Osteoblast (primary cell): ENCODE measurements around the gene UNC93B1. TPM values are rescaled to one million over a fixed set of nuclear protein-coding genes. Genes with fewer than 3 reads are reported as not detected.

Experiments used
- DNase-seq: peaks from one replicate; pipeline ENCODE4 v3.0.0; 2011; ENCODE audit warnings: low spot score, mixed read lengths; ENCODE audit not compliant: insufficient read length; ENCODE audit errors: missing footprints
- H2AFZ ChIP-seq: 2 replicates; pipeline ENCODE4 v1.6.0; 2011; ENCODE audit warnings: mild to moderate bottlenecking, low read length
- H3K27ac ChIP-seq: 2 replicates; pipeline ENCODE4 v1.5.1; 2011; ENCODE audit warnings: mild to moderate bottlenecking, low read depth, low read length, moderate library complexity
- H3K27me3 ChIP-seq: 2 replicates; pipeline ENCODE4 v1.6.0; 2012; ENCODE audit warnings: mild to moderate bottlenecking, control low read depth, inconsistent platforms, low read length, moderate library complexity; ENCODE audit not compliant: insufficient read depth
- H3K36me3 ChIP-seq: 2 replicates; pipeline ENCODE4 v1.5.1; 2011; ENCODE audit warnings: mild to moderate bottlenecking, low read length, control low read depth, moderate library complexity; ENCODE audit not compliant: insufficient read depth
- H3K4me1 ChIP-seq: 2 replicates; pipeline ENCODE4 v1.5.1; 2011; ENCODE audit warnings: mild to moderate bottlenecking, low read length, control low read depth, moderate library complexity; ENCODE audit not compliant: insufficient read depth
- H3K4me2 ChIP-seq: 2 replicates; pipeline ENCODE4 v1.6.0; 2011; ENCODE audit warnings: mild to moderate bottlenecking, low read length; ENCODE audit not compliant: insufficient read depth
- H3K4me3 ChIP-seq: fragments of 200-600 bp; sonication (generic); 3 replicates; pipeline ENCODE4 v1.5.1; 2012; ENCODE audit warnings: mild to moderate bottlenecking, low read length, inconsistent platforms; ENCODE audit not compliant: insufficient read depth
- H3K79me2 ChIP-seq: 2 replicates; pipeline ENCODE4 v1.6.0; 2012; ENCODE audit warnings: mild to moderate bottlenecking, low read length, control low read depth, inconsistent platforms; ENCODE audit not compliant: insufficient read depth
- H3K9me3 ChIP-seq: 2 replicates; pipeline ENCODE4 v1.5.1; 2011; ENCODE audit warnings: low read depth, low read length, control low read depth
- H4K20me1 ChIP-seq: 2 replicates; pipeline ENCODE4 v1.6.0; 2012; ENCODE audit warnings: mild to moderate bottlenecking, low read length, control low read depth; ENCODE audit not compliant: insufficient read depth
- total RNA-seq: library from RNA; depleted of rRNA; stranded (reverse); fragments of >200 nt; gene quantifications from 2 replicates; pipeline ENCODE4 v1.2.3, GENCODE V29; 2012
- TF ChIP-seq, protein P1 (sequence below): IDR thresholded peaks from 2 replicates; pipeline ENCODE4 v1.5.1; 2011; ENCODE audit warnings: mild to moderate bottlenecking, low read depth, low read length, moderate library complexity; ENCODE audit errors: extremely low read depth

UNC93B1 gene
- total RNA-seq, 1 donor = 39.8 TPM

DNA sequence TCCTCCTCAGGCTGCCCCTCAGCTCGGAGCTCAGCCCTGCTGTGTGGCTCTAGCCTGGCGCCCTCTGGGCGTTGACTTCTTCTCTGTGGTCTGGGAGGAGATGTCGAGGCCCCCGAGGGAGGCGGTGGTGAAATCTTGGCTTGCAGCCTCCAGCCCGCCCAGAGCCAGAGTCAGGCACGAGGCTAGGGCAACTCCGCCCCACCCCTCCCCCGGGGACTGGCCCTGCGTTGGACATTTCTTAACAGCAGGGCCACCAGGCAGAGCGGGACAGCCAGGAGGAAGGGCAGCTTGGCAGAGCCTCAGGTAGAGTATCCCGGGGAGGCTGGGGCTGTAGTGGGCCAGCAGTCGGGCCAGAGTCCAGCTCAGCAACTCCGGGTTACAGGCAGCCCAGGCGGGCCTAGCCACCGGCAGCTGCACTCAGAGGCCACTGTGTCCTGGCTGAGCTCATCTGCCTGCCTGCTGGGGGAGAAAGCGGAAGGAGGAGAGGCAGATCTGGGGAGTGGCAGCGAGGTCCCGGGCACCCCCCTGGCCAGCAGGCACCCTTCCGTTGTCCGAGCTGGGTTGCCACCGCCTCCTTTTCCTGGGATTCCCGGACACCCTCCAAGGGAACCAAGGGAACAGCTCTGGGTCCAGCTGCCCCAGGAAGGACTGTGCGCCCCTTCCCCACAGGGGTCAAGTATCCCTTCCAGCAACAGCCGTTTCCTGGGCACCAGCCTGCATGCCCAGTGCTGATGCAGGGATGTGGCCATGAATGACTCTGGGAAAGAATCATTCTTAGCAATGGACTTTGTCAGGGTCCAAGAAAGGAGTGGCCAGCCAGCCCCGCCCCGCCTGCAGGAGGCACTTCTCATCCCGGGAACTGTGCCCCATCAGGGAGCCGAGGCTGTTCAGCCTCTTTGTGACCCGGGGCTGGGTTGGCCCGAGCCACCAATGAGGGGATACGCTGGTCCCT lies 6.5 kb upstream of the UNC93B1 start, which contains the start of gene ALDH3B1:
TSS of gene ALDH3B1 (plus strand) at position 238 of the 952 bp plus-strand sequence. CDS start 4,971 bp downstream, outside the sequence.
- peak; percentile 97 for DNase-seq
- Histone ChIP-seq H2AFZ (peak within 1 kb of the TSS; percentile 89), H3K9me3 (no peaks in the 10 kb centered on the region), H3K4me1 (peaks cover 57% of the 10 kb centered on the region), H3K79me2 (peaks cover 32% of the 10 kb centered on the region), H4K20me1 (no peaks in the 10 kb centered on the region), H3K4me3 (peak within 1 kb of the TSS; percentile 83), H3K27ac (peak within 1 kb of the TSS; percentile 82), H3K27me3 (no peaks in the 10 kb centered on the region), H3K4me2 (peak within 1 kb of the TSS; percentile 98), H3K36me3 (no peaks in the 10 kb centered on the region)
- TF ChIP-seq, protein P1, sequence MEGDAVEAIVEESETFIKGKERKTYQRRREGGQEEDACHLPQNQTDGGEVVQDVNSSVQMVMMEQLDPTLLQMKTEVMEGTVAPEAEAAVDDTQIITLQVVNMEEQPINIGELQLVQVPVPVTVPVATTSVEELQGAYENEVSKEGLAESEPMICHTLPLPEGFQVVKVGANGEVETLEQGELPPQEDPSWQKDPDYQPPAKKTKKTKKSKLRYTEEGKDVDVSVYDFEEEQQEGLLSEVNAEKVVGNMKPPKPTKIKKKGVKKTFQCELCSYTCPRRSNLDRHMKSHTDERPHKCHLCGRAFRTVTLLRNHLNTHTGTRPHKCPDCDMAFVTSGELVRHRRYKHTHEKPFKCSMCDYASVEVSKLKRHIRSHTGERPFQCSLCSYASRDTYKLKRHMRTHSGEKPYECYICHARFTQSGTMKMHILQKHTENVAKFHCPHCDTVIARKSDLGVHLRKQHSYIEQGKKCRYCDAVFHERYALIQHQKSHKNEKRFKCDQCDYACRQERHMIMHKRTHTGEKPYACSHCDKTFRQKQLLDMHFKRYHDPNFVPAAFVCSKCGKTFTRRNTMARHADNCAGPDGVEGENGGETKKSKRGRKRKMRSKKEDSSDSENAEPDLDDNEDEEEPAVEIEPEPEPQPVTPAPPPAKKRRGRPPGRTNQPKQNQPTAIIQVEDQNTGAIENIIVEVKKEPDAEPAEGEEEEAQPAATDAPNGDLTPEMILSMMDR = no peak

DNA sequence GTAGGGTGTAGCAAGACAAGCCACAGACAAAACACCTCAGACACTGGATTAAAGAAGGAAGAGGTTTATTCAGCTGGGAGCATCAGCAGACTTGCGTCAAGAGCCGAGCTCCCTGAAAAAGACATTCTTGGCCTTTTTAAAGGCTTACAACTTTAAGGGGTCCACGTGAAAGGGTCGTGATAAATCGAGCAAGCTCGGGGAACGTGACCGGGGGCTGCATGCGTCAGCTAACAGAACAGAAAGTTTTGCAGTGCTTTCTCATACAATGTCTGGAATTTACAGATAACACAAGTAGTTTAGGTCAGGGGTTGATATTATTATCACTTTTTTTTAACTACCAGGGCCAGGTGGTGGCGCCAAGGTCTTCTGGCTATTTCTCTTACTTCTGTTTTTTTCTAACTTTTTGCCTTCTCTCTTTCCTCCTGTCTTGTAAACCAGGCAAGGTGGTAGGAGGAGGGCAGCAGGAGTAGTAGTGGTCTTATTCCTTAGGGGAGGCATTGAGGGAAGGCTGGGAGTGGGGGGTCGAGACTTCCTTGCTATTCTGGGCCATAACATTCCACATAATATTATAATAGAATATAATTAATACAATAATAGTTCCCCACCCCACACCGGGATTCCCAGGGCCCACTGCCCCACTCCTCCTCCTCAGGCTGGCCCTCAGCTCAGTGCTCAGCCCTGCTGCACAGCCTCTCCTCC lies 5.6 kb upstream of the UNC93B1 start:
- DNase-seq = no peak
- Histone ChIP-seq H3K27ac (peak overlapping the region; percentile 82), H3K4me2 (peak overlapping the region; percentile 98), H3K9me3 (no peaks in the 10 kb centered on the region), H2AFZ (no peak overlapping the region), H3K79me2 (peaks cover 32% of the 10 kb centered on the region), H3K4me3 (peak overlapping the region; percentile 83), H4K20me1 (no peaks in the 10 kb centered on the region), H3K36me3 (no peaks in the 10 kb centered on the region), H3K27me3 (no peaks in the 10 kb centered on the region), H3K4me1 (peaks cover 52% of the 10 kb centered on the region)
- TF ChIP-seq, protein P1 = peak; percentile 26

DNA sequence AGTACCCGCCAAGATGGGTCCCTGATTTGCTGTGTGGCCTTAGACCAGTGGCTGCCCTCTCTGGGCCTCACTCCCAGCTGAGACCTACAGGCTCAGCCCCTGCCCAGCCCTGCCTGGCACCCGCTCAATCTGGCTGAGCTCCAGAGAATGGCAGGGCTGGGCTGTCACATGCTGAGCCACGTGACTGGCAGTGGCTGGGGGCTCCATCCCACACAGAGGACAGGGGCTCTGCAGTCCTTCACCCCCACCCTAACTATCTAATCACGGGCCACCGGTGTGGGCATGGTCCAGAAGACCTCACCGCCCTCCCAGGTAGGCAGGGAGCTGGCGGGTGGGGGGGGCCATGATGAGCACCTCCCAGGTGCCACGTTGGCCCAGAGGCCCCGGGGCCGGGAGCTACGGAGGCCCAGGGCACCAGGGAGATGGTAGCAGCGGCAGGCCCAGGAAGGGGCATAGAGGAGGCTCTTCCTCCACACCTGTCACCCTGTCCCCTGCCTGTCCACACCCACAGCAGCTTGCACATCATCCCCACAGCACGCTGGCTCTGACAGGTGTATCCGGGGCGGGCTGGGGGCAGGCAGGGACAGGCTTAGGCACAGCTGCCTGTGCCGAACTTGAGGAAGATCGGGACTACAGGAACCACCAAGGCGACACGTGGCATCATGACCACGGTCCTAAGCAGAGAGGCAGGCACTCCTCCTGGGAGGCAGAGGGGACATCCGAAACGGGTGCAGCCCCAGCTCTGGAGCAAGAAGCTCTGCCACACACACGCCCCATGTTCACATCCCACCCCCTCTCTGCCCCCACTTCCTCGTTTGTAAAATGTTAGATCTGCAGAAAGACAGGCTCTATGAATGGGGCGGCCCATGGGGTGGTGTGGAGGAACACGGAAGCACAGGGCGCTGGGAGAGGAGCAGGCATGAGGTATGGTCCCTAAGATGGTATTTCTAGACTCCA lies 4.8 kb upstream of the UNC93B1 start:
- Histone ChIP-seq H3K4me1 (peaks cover 47% of the 10 kb centered on the region), H3K4me2 (peak overlapping the region; percentile 98), H3K9me3 (no peaks in the 10 kb centered on the region), H3K27ac (peak overlapping the region; percentile 82), H3K36me3 (no peaks in the 10 kb centered on the region), H2AFZ (no peak overlapping the region), H3K79me2 (peaks cover 25% of the 10 kb centered on the region), H3K4me3 (no peak overlapping the region), H3K27me3 (no peaks in the 10 kb centered on the region), H4K20me1 (no peaks in the 10 kb centered on the region)
- TF ChIP-seq, protein P1 = no peak
- DNase-seq = no peak
